Colonic mucosa (tissue), 4 donors: Measurements from ENCODE around the gene HASPIN. TPM values are rescaled to one million over a fixed set of nuclear protein-coding genes. Genes with fewer than 3 reads are reported as not detected.

ENCODE experiments used
- DNase-seq: peaks from one replicate; pipeline ENCODE4 v3.0.0-alpha.2; 2020
- H3K27ac ChIP-seq: fragments of 200-600 bp; one replicate; pipeline ENCODE4 v1.8.0; 2021
- H3K27me3 ChIP-seq: fragments of 200-600 bp; one replicate; pipeline ENCODE4 v1.8.0; 2021
- H3K36me3 ChIP-seq: fragments of 200-600 bp; one replicate; pipeline ENCODE4 v1.8.0; 2021
- H3K4me1 ChIP-seq: fragments of 200-600 bp; one replicate; pipeline ENCODE4 v1.8.0; 2021; ENCODE audit warnings: mild to moderate bottlenecking
- H3K4me3 ChIP-seq: fragments of 200-600 bp; one replicate; pipeline ENCODE4 v1.8.0; 2021
- H3K9ac ChIP-seq, 2 donors: one replicate each; pipeline ENCODE4 v1.7.0; 2013; ENCODE audit warnings: control low read depth in 2 of 2, low read depth in 2 of 2, low read length in 2 of 2
- H3K9me3 ChIP-seq: fragments of 200-600 bp; one replicate; pipeline ENCODE4 v1.8.0; 2021
- CTCF ChIP-seq: fragments of 200-600 bp; IDR thresholded peaks from one replicate; pipeline ENCODE4 v1.8.0; 2022; ENCODE audit warnings: antibody characterized with exemption, mild to moderate bottlenecking
- intact Hi-C: fragments of 100-400 bp; cut with DNase I; formaldehyde crosslinking; loops from one replicate; pipeline ENCODE4 v1.14.1; 2022
- total RNA-seq, 2 donors: library from RNA; stranded (reverse); fragmentation: NEBNext Ultra II Directional in 1 of 2; extraction: Animal tissue kit (Norgen Biotek cat#: 25700) in 1 of 2; gene quantifications; one replicate each; pipeline ENCODE4 v1.2.1, GENCODE V29; 2021
- donor health status: healthy.
- donor health status: DM: no; HTN: no; CAD: no.
- donor health status: DM: no; HTN: no; CAD: no.

The HASPIN gene
- total RNA-seq, 2 donors from 2014 or later, result 2.6 to 13.2 TPM

- no peak for DNase-seq
- H3K4me3 ChIP-seq, result no peak overlapping the region
Observed at GRCh38 chr17:3693141-3693540, 30.6 kb upstream of the HASPIN start.

GRCh38 chr17:3693829-3694231 is 29.9 kb upstream of the HASPIN start:
- DNase-seq, result no peak
- intact Hi-C loops, result no loop called here

More at GRCh38 chr17:3693141-3693540, 30.6 kb upstream of the HASPIN start:
- Histone ChIP-seq H3K9me3 (no peaks in the 10 kb centered on the region), H3K9ac (no peak overlapping the region), H3K36me3 (no peaks in the 10 kb centered on the region), H3K27me3 (peaks cover 29% of the 10 kb centered on the region), H3K4me1 (no peaks in the 10 kb centered on the region), H3K27ac (no peak overlapping the region)
- no peak for TF ChIP-seq CTCF
- intact Hi-C loops, result no loop called here

GRCh38 chr17:3695129-3695722 is 28.5 kb upstream of the HASPIN start:
- peaks cover 29% of the 10 kb centered on the region for H3K27me3 ChIP-seq
- H3K27ac ChIP-seq, result no peak overlapping the region
- H3K36me3 ChIP-seq, result no peaks in the 10 kb centered on the region
- H3K4me3 ChIP-seq, result peak overlapping the region; percentile 51
- H3K9me3 ChIP-seq, result no peaks in the 10 kb centered on the region
- TF ChIP-seq CTCF, result no peak
- no peaks in the 10 kb centered on the region for H3K4me1 ChIP-seq
- intact Hi-C loops, result no loop called here
- DNase-seq, result no peak
- peak overlapping the region; percentile 5 to 56 for H3K9ac ChIP-seq

More at GRCh38 chr17:3693829-3694231, 29.9 kb upstream of the HASPIN start:
- no peak overlapping the region for H3K4me3 ChIP-seq
- no peaks in the 10 kb centered on the region for H3K36me3 ChIP-seq
- TF ChIP-seq CTCF, result no peak
- H3K4me1 ChIP-seq, result no peaks in the 10 kb centered on the region
- H3K9ac ChIP-seq, result no peak overlapping the region
- H3K9me3 ChIP-seq, result no peaks in the 10 kb centered on the region
- H3K27ac ChIP-seq, result no peak overlapping the region
- H3K27me3 ChIP-seq, result peaks cover 29% of the 10 kb centered on the region

GRCh38 chr17:3695723-3696411 is 27.8 kb upstream of the HASPIN start, which contains the start of gene P2RX5:
Gene P2RX5 (minus strand): TSS chr17:3696155. CDS start chr17:3696005, 150 bp downstream.
- no peak for DNase-seq
- Histone ChIP-seq H3K9ac (peak within 1 kb of the TSS; percentile 5 to 56), H3K27me3 (peaks cover 29% of the 10 kb centered on the region), H3K36me3 (no peaks in the 10 kb centered on the region), H3K4me3 (peak within 1 kb of the TSS; percentile 51), H3K9me3 (no peaks in the 10 kb centered on the region), H3K27ac (no peak within 1 kb of the TSS), H3K4me1 (no peaks in the 10 kb centered on the region)
- intact Hi-C loops, result no loop called here
- no peak for TF ChIP-seq CTCF

- Histone ChIP-seq H3K27me3 (peaks cover 29% of the 10 kb centered on the region), H3K27ac (no peak overlapping the region), H3K9me3 (no peaks in the 10 kb centered on the region), H3K4me1 (no peaks in the 10 kb centered on the region), H3K36me3 (no peaks in the 10 kb centered on the region), H3K9ac (no peak overlapping the region), H3K4me3 (no peak overlapping the region)
- TF ChIP-seq CTCF, result no peak
- intact Hi-C loops, result no loop called here
- no peak for DNase-seq
Observed at GRCh38 chr17:3697103-3697476, 26.6 kb upstream of the HASPIN start.
